Nephron (organoid): ENCODE data around the gene NET1.

Experiments used
- H3K27ac Mint-ChIP-seq, 3 experiments: 2 replicates each; pipeline ENCODE4 v1.8.0; 2020; ENCODE audit warnings: mixed read lengths in 3 of 3, mild to moderate bottlenecking in 2 of 3, moderate library complexity in 1 of 3
- H3K27me3 Mint-ChIP-seq: 2 replicates; pipeline ENCODE4 v1.8.0; 2021; ENCODE audit warnings: low read depth, mild to moderate bottlenecking, moderate library complexity, mixed read lengths
- H3K36me3 Mint-ChIP-seq: 2 replicates; pipeline ENCODE4 v1.8.0; 2020; ENCODE audit warnings: low read depth, mixed read lengths
- H3K4me1 Mint-ChIP-seq: 2 replicates; pipeline ENCODE4 v1.8.0; 2020; ENCODE audit warnings: mixed read lengths
- H3K4me3 Mint-ChIP-seq, 3 experiments: 2 replicates each; pipeline ENCODE4 v1.8.0; 2020; ENCODE audit warnings: mild to moderate bottlenecking in 3 of 3, mixed read lengths in 3 of 3, moderate library complexity in 2 of 3
- H3K9me3 Mint-ChIP-seq: 2 replicates; pipeline ENCODE4 v1.8.0; 2020; ENCODE audit warnings: mixed read lengths
- TF ChIP-seq, protein P1 (sequence below), 3 experiments: fragments of 200-600 bp; sonication (generic); IDR thresholded peaks; one replicate each; pipeline ENCODE4 v1.5.0; 2021; ENCODE audit warnings: antibody characterized with exemption in 3 of 3; ENCODE audit not compliant: unreplicated experiment in 3 of 3

Gene NET1

DNA sequence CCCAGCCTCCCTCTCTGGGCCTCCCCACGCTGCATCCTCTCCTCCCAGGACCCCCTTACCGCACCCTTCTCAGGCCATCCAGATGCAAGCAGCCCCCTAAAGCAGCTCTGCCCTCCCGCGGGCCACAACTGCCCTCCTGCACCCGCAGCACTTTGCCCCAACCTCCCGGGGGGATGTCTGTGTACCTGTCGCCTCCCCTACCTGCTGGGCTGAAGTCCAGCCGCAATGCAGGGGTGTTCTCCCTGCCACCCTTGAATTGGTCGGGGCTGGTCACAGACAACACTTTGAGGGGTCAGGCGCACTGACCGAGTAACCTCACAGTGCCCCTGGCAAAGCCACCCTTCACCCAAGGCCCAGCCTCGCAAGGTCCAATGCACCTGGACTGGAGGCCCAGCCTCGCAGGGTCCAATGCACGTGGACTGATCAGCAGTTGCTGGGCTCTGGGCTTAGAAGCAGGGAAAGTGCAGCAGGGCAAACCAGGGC is 95.3 kb downstream of the NET1 start:
- Mint-ChIP-seq H3K27ac (no peak overlapping the region), H3K4me1 (peaks cover 23% of the 10 kb centered on the region), H3K9me3 (no peaks in the 10 kb centered on the region), H3K36me3 (no peaks in the 10 kb centered on the region), H3K27me3 (peaks cover 6% of the 10 kb centered on the region), H3K4me3 (no peak overlapping the region)
- TF ChIP-seq, protein P1, sequence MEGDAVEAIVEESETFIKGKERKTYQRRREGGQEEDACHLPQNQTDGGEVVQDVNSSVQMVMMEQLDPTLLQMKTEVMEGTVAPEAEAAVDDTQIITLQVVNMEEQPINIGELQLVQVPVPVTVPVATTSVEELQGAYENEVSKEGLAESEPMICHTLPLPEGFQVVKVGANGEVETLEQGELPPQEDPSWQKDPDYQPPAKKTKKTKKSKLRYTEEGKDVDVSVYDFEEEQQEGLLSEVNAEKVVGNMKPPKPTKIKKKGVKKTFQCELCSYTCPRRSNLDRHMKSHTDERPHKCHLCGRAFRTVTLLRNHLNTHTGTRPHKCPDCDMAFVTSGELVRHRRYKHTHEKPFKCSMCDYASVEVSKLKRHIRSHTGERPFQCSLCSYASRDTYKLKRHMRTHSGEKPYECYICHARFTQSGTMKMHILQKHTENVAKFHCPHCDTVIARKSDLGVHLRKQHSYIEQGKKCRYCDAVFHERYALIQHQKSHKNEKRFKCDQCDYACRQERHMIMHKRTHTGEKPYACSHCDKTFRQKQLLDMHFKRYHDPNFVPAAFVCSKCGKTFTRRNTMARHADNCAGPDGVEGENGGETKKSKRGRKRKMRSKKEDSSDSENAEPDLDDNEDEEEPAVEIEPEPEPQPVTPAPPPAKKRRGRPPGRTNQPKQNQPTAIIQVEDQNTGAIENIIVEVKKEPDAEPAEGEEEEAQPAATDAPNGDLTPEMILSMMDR (IDR thresholded peaks at IDR 0.05; ENCODE audit: unreplicated experiment in 3 of 3) = no peak

DNA sequence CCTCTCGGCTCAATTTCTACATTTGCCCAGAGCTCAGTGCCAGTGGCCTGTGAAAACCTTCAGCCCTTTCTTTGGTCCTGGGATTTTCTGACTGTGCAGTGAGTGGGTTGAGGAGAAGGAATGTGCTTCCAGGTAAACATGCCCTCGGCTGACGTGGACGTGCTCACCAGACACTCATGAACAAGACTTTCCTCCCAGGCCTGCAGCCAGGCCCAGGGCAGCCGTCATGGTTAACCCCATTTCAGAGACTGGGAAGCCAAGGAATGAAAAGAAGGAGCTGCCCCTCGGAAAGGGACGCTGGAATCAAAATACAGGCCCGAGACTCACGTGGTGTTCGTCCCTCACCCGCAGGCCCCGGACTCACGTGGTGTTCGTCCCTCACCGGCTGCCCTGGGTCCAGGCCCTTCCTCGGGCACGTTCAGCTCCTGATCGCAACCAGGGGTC is 95.8 kb downstream of the NET1 start:
- no peaks in the 10 kb centered on the region for H3K9me3 Mint-ChIP-seq
- no peak overlapping the region for H3K27ac Mint-ChIP-seq
- H3K4me1 Mint-ChIP-seq = peaks cover 21% of the 10 kb centered on the region
- TF ChIP-seq, protein P1 (IDR thresholded peaks at IDR 0.05; ENCODE audit: unreplicated experiment in 3 of 3) = no peak
- no peak overlapping the region for H3K4me3 Mint-ChIP-seq
- peaks cover 6% of the 10 kb centered on the region for H3K27me3 Mint-ChIP-seq
- H3K36me3 Mint-ChIP-seq = no peaks in the 10 kb centered on the region
